K562 (cell line): ENCODE results near the gene USP43. TPM values are rescaled to one million over a fixed set of nuclear protein-coding genes. Genes with fewer than 3 reads are reported as not detected.

Experiments used
- ATAC-seq: fragments of 200-7000 bp; cut with Tn5 transposase; 3 replicates; pipeline ENCODE4 v1.9.1; 2020; ENCODE audit warnings: moderate library complexity
- BruUV-seq: library from RNA; stranded (reverse); fragments of 400-500 nt; replicated peaks from 2 replicates; lab custom pipeline; 2021; lab: Mats Ljungman, UMichigan
- CTCF ChIA-PET: fragments of 300-600 bp; formaldehyde crosslinking; extraction: SDS; loops from one replicate; lab custom pipeline; 2021; ENCODE audit warnings: low intra/inter-chr PET ratio; lab: Yijun Ruan, JAX
- POLR2A ChIA-PET: fragments of 300-600, 350-650 bp; sonication (Branson Sonifier 250); formaldehyde crosslinking; extraction: SDS; loops from one replicate; lab custom pipeline; 2021; ENCODE audit warnings: antibody characterized with exemption, inconsistent platforms; lab: Yijun Ruan, JAX
- DNase-seq, 4 experiments: peaks; one replicate each; pipeline versions ENCODE4 v3.0.0 to v3.0.0-alpha.2; 2011 to 2018; ENCODE audit warnings: low spot score in 3 of 4, mixed read lengths in 3 of 4; ENCODE audit errors: extremely low read depth in 1 of 4
- FAIRE-seq: peaks from 2 replicates; lab custom pipeline; 2011; peaks lifted over from hg19 to GRCh38; lab: Jason Lieb, UNC
- H2AFZ ChIP-seq: 2 replicates; pipeline ENCODE4 v1.6.0; 2011; ENCODE audit warnings: low read depth, low read length, control low read depth, inconsistent platforms
- H3K27ac ChIP-seq: fragments of 200-600 bp; 3 replicates; pipeline ENCODE4 v1.8.0; 2011; ENCODE audit warnings: low read depth, mild to moderate bottlenecking, control low read depth, inconsistent platforms, low read length, moderate library complexity, mixed read lengths; ENCODE audit errors: extremely low read depth
- H3K27me3 ChIP-seq, 2 experiments: fragments of 300-600 bp in 1 of 2; 2 replicates in 1 of 2; 3 replicates in 1 of 2; pipeline versions ENCODE4 v1.6.0 to v1.8.0; 2011; ENCODE audit warnings: inconsistent platforms in 2 of 2, low read length in 2 of 2, mild to moderate bottlenecking in 1 of 2, mixed read lengths in 1 of 2, moderate library complexity in 1 of 2; ENCODE audit not compliant: control insufficient read depth in 2 of 2, insufficient read depth in 2 of 2
- H3K36me3 ChIP-seq: fragments of 300-600 bp; 3 replicates; pipeline ENCODE4 v1.8.0; 2011; ENCODE audit warnings: mild to moderate bottlenecking, low read length, inconsistent platforms; ENCODE audit not compliant: control insufficient read depth, insufficient read depth
- H3K4me1 ChIP-seq, 2 experiments: fragments of 200-600 bp in 1 of 2; replicated peaks in 1 of 2; 2 replicates in 1 of 2; 3 replicates in 1 of 2; pipeline versions ENCODE4 v1.5.1 to v1.8.0; 2011; ENCODE audit warnings: inconsistent platforms in 2 of 2, low read length in 2 of 2, mild to moderate bottlenecking in 1 of 2, mixed read lengths in 1 of 2, moderate library complexity in 1 of 2; ENCODE audit not compliant: control insufficient read depth in 2 of 2, insufficient read depth in 2 of 2
- H3K4me2 ChIP-seq: 2 replicates; pipeline ENCODE4 v1.6.1; 2011; ENCODE audit warnings: low read length, control low read depth, inconsistent platforms, mixed read lengths; ENCODE audit not compliant: insufficient read depth
- H3K4me3 ChIP-seq: fragments of 200-600 bp; sonication (generic), shearing (Covaris generic); 2 replicates; pipeline ENCODE4 v1.5.1; 2016; ENCODE audit warnings: control low read depth, inconsistent platforms
- H3K79me2 ChIP-seq: fragments of 200-600 bp; 3 replicates; pipeline ENCODE4 v1.8.0; 2011; ENCODE audit warnings: low read length, inconsistent platforms; ENCODE audit not compliant: control insufficient read depth, insufficient read depth
- H3K9ac ChIP-seq, 2 experiments: 2 replicates each; pipeline versions ENCODE4 v1.6.0 to v1.6.1; 2011; ENCODE audit warnings: low read depth in 2 of 2, low read length in 2 of 2, control low read depth in 1 of 2, inconsistent platforms in 1 of 2, mild to moderate bottlenecking in 1 of 2, mixed read lengths in 1 of 2; ENCODE audit not compliant: insufficient read depth in 1 of 2
- H3K9me1 ChIP-seq: one replicate; pipeline ENCODE4 v1.6.0; 2011; ENCODE audit warnings: inconsistent platforms, mild to moderate bottlenecking, low read length, moderate library complexity; ENCODE audit not compliant: control insufficient read depth, insufficient read depth
- H3K9me3 ChIP-seq: replicated peaks from 2 replicates; pipeline ENCODE4 v1.5.1; 2011; ENCODE audit warnings: low read depth, low read length, inconsistent platforms; ENCODE audit not compliant: control insufficient read depth, insufficient read depth
- H4K20me1 ChIP-seq: replicated peaks from 2 replicates; pipeline ENCODE4 v1.6.1; 2011; ENCODE audit warnings: low read length, inconsistent platforms, mixed read lengths; ENCODE audit not compliant: control insufficient read depth, insufficient read depth
- ELF1 ChIP-seq: fragments of 200-800 bp; sonication (Bioruptor generic); IDR thresholded peaks from 2 replicates; pipeline ENCODE4 v1.6.1; 2016; ENCODE audit warnings: missing genetic modification characterization, missing compliant biosample characterization
- ZFPM2 ChIP-seq: fragments of 250-450 bp; sonication (Bioruptor Pico); IDR thresholded peaks from 2 replicates; pipeline ENCODE4 v1.5.1; 2022; ENCODE audit warnings: mild to moderate bottlenecking
- WGBS: fragments of 100-300 bp; shearing (Covaris generic); methylation state at CpG from one replicate; pipeline ENCODE4 v1.1.6; 2016; ENCODE audit warnings: low coverage, mixed read lengths; ENCODE audit not compliant: insufficient coverage; ENCODE audit errors: missing lambda C conversion rate; 5-methylcytosine and 5-hydroxymethylcytosine counted together
- in situ Hi-C: fragments of 300-500 bp; cut with MboI; formaldehyde crosslinking; loops from 4 replicates; pipeline ENCODE4 v1.15.0; 2018; ENCODE audit warnings: inconsistent platforms, mixed read lengths
- intact Hi-C: fragments of 100-400 bp; cut with micrococcal nuclease; formaldehyde crosslinking; loops from 2 replicates; pipeline ENCODE4 v1.14.2; 2022
- polyA plus RNA-seq, 8 experiments: library from polyadenylated mRNA; depleted of rRNA in 4 of 8; stranded (reverse) in 5 of 8; unstranded in 3 of 8; fragments of >200 nt; fragmentation: Nextera tagmentation in 2 of 8; fragmentation: Illumina TruSeq in 1 of 8; extraction: Ambion mirVana in 2 of 8; extraction: Trizol in 1 of 8; gene quantifications; 2 replicates each; pipeline versions ENCODE4 v1.2.1 to v1.2.3, GENCODE V29; 2011 to 2014; ENCODE audit warnings: inconsistent platforms in 1 of 8, missing spikeins in 1 of 8
- total RNA-seq, 7 experiments: library from RNA; depleted of rRNA in 6 of 7; stranded (reverse); fragments of >200 nt in 6 of 7; fragmentation: Illumina TruSeq in 2 of 7; extraction: Trizol in 2 of 7; gene quantifications; 2 replicates each; pipeline versions ENCODE4 v1.2.1 to v1.2.3, GENCODE V29; 2011 to 2021; ENCODE audit warnings: low replicate concordance in 1 of 7
- TF ChIP-seq, protein P1 (sequence below): fragments of 450-650 bp; IDR thresholded peaks from 2 replicates; pipeline ENCODE4 v1.6.1; 2017; ENCODE audit warnings: antibody characterized with exemption, mild to moderate bottlenecking
- TF ChIP-seq, protein P2 (sequence below): fragments of 250-450 bp; sonication (Bioruptor Pico); IDR thresholded peaks from 2 replicates; pipeline ENCODE4 v1.8.0; 2021; ENCODE audit warnings: moderate library complexity, mild to moderate bottlenecking, inconsistent platforms

The USP43 gene
- total and polyA plus RNA-seq, 9 of the 15 experiments (the other 6 are each of a cell fraction or from before 2014, with no cell fraction given): 0.01 to 0.18 (median 0.06) TPM; not detected in 1

DNA sequence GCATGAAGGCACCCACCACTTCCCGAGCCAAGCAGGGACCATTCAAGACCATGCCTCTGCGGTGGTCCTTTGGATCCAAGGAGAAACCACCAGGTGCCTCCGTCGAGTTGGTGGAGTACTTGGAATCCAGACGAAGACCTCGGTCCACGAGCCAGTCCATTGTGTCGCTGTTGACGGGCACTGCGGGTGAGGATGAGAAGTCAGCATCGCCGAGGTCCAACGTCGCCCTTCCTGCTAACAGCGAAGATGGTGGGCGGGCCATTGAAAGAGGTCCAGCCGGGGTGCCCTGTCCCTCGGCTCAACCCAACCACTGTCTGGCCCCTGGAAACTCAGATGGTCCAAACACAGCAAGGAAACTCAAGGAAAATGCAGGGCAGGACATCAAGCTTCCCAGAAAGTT is 82.7 kb downstream of the USP43 start (continued):
- TF ChIP-seq, protein P1, sequence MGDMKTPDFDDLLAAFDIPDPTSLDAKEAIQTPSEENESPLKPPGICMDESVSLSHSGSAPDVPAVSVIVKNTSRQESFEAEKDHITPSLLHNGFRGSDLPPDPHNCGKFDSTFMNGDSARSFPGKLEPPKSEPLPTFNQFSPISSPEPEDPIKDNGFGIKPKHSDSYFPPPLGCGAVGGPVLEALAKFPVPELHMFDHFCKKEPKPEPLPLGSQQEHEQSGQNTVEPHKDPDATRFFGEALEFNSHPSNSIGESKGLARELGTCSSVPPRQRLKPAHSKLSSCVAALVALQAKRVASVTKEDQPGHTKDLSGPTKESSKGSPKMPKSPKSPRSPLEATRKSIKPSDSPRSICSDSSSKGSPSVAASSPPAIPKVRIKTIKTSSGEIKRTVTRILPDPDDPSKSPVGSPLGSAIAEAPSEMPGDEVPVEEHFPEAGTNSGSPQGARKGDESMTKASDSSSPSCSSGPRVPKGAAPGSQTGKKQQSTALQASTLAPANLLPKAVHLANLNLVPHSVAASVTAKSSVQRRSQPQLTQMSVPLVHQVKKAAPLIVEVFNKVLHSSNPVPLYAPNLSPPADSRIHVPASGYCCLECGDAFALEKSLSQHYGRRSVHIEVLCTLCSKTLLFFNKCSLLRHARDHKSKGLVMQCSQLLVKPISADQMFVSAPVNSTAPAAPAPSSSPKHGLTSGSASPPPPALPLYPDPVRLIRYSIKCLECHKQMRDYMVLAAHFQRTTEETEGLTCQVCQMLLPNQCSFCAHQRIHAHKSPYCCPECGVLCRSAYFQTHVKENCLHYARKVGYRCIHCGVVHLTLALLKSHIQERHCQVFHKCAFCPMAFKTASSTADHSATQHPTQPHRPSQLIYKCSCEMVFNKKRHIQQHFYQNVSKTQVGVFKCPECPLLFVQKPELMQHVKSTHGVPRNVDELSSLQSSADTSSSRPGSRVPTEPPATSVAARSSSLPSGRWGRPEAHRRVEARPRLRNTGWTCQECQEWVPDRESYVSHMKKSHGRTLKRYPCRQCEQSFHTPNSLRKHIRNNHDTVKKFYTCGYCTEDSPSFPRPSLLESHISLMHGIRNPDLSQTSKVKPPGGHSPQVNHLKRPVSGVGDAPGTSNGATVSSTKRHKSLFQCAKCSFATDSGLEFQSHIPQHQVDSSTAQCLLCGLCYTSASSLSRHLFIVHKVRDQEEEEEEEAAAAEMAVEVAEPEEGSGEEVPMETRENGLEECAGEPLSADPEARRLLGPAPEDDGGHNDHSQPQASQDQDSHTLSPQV: no peak

DNA sequence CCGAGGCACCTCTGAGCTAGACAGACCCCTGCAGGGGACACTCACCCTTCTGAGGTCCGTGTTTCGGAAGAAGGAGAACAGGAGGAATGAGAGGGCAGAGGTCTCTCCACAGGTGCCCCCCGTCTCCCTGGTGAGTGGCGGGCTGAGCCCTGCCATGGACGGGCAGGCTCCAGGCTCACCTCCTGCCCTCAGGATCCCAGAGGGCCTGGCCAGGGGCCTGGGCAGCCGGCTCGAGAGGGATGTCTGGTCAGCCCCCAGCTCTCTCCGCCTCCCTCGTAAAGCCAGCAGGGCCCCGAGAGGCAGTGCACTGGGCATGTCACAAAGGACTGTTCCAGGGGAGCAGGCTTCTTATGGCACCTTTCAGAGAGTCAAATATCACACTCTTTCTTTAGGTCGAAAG is 83.2 kb downstream of the USP43 start:
- peaks cover 0 to 5% of the 10 kb centered on the region in 2 experiments; a peak in 1 of 5 replicates for H3K27me3 ChIP-seq
- no peak overlapping the region for H3K4me3 ChIP-seq
- no peak overlapping the region for H2AFZ ChIP-seq
- no peak overlapping the region for H3K9ac ChIP-seq
- H3K9me3 ChIP-seq: no peaks in the 10 kb centered on the region
- 13% methylated on average over 4 of the region's 12 CpGs for WGBS
- BruUV-seq: no TSS peak
- no peaks in the 10 kb centered on the region for H3K36me3 ChIP-seq
- POLR2A ChIA-PET: interaction anchor here (0.6 kb wide), 1 partner anchor 40 kb away, joined by 3 read pairs; no protein-coding TSS in a partner anchor
- H3K9me1 ChIP-seq: no peaks in the 10 kb centered on the region
- H3K27ac ChIP-seq: no peak overlapping the region
- H3K4me2 ChIP-seq: no peak overlapping the region
- CTCF ChIA-PET: interaction anchor here (0.6 to 1.4 kb wide), 3 partner anchors 29 to 1634 kb away, joined by 3 to 4 read pairs (median 3); no protein-coding TSS in a partner anchor
- H3K79me2 ChIP-seq: no peaks in the 10 kb centered on the region
- DNase-seq: no peak
- in situ Hi-C loops: no loop called here
- TF ChIP-seq, protein P2, sequence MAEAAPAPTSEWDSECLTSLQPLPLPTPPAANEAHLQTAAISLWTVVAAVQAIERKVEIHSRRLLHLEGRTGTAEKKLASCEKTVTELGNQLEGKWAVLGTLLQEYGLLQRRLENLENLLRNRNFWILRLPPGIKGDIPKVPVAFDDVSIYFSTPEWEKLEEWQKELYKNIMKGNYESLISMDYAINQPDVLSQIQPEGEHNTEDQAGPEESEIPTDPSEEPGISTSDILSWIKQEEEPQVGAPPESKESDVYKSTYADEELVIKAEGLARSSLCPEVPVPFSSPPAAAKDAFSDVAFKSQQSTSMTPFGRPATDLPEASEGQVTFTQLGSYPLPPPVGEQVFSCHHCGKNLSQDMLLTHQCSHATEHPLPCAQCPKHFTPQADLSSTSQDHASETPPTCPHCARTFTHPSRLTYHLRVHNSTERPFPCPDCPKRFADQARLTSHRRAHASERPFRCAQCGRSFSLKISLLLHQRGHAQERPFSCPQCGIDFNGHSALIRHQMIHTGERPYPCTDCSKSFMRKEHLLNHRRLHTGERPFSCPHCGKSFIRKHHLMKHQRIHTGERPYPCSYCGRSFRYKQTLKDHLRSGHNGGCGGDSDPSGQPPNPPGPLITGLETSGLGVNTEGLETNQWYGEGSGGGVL (CRISPR knock-in tag): no peak
- TF ChIP-seq ZFPM2 (CRISPR knock-in tag) (no peak), ELF1 (tag) (no peak)
- TF ChIP-seq, all 486 proteins: peak for 0
- Histone ChIP-seq H3K4me1 (no peaks in the 10 kb centered on the region), H4K20me1 (no peaks in the 10 kb centered on the region)
- intact Hi-C loops: no loop called here
- FAIRE-seq (no peak), ATAC-seq (no peak)
